NOMO-1 treated with dmso at 0.1 percent for 144 hours (cell line): ENCODE data around the gene MRPL50.
"Not testable (repeated sequence)": the region's sequence is repeated elsewhere in the genome, so short reads cannot be mapped to it uniquely, and the experiment has no call there.

Experiments
- DNase-seq: peaks from one replicate; lab custom pipeline; 2025; ENCODE audit not compliant: unreplicated experiment; lab: John Stamatoyannopoulos, UW

Gene MRPL50

DNA sequence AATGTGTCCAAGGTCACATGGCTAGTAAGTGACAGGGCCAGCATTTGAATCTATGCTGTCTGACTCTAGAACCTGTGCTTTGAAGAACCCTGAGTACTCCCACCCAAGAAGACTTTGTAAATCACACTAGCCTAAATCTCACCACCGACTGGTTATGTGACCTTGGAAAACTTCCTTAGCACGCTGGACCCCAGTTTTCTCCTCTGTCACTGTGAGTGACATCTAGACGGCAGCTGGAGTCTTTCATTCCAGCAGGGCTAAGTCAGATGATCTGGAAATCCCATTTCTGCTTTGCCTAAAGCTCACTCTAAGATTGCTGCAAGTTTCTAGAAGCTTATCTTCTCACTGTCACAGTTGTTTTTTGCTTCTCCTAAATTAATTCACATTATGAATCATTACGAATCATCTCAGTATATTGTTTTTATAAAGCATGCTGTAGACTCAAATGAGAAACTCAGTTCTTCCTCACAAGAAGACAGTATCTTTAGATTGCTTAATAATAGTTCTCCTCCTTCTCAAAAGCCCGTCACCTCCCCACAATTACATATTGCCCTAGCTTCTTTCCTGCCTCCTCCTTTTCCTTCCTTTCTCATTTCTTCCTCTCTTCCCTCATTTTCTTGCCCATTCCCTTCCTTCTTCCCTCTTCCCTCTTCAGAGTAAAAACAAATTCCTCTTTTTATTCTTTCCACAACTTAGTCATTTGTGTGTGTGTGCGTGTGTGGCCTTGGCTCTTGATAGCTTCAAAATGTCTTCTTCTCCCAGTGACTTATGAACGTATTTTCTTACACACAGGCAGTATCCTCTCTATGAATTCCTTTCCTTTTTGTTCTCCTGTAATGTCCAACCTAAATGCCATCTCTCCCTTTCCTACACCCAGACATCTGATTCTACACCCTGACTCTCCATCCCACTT, 20.4 kb upstream of the MRPL50 start:
- DNase-seq: no peak

DNA sequence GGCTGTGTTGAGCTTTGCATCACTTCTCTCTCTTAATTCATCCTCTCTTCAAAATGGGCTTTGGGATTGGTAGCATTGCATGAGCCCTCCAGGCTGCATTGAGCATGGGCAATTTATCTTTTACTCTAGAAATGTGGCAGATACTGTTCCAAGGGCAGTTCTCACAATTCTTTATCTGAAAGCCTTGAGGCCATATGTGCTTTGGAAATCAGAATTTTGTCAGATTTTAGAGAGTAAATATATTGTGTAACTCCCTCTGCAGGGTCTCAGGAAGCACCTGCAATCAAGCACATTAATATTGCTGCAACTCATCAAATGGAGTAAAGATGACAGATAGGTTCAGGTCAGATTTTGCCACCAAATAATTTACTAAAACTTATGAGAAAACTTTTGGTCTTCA, 19.6 kb upstream of the MRPL50 start:
- no peak for DNase-seq

DNA sequence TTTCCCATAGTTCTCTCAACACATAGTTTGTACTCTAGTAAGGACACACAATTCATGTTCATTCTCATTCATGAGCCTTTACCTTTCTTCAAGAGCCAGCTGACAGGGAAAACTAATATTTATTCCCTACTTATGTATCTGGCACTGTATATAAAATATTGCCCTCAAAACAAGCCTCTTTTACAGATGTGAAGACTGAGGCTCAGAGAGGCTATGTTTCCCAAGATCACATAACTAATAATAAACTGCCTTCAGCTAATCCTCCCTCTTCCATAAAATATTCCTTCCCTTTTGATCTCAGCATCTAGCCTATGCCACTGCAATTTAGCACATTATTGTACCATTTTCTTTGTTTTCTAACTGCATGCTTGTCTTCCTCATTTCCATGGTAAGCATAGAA, 19.0 kb upstream of the MRPL50 start:
- no peak for DNase-seq

DNA sequence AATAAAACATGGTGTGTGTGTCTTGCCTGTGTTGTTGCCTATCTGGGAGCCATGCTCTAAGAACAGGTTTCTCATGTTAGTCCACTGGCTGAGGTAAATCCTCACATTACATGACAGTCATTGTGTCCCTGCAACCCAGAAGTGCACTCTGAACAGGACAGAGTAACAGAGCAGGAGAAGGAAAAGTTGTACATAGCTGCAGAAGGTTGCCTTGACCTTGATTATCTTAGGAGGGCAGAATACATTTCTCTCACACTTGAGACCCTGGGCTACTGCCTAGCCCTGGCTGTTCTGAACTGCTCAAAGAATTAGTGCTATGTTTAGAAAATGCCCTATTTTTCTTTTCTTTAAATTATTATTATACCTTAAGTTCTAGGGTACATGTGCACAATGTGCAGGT, 17.2 kb upstream of the MRPL50 start:
- no peak for DNase-seq

DNA sequence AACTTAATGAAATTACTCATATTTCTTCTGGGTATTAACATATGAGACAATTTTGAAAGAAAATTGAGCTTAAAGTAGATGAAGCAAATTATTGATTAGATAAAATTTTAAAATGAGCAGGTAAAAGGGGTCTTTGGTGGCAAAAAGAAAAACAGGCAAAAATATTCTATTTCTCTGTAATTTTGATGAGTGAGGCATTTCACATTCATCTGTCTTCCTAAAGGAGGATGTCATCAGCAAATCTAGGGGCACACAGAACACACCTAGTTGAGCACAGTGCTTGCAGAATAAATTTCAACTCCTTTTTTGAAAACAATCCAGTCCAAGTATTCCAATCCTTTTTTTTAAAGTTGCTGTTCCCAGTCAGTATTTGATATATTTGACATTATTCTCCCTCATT, 16.4 kb upstream of the MRPL50 start:
- no peak for DNase-seq

DNA sequence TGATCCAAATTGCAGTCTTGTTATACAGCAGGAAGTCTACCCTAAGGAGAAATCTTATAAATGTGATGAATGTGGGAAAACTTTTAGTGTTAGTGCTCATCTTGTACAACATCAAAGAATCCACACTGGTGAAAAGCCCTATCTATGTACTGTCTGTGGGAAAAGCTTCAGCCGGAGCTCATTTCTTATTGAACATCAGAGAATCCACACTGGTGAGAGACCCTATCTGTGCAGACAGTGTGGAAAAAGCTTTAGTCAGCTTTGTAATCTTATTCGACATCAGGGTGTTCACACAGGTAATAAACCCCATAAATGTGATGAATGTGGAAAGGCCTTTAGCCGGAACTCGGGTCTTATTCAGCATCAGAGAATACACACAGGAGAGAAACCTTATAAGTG, 10.7 kb upstream of the MRPL50 start:
- no peak for DNase-seq

DNA sequence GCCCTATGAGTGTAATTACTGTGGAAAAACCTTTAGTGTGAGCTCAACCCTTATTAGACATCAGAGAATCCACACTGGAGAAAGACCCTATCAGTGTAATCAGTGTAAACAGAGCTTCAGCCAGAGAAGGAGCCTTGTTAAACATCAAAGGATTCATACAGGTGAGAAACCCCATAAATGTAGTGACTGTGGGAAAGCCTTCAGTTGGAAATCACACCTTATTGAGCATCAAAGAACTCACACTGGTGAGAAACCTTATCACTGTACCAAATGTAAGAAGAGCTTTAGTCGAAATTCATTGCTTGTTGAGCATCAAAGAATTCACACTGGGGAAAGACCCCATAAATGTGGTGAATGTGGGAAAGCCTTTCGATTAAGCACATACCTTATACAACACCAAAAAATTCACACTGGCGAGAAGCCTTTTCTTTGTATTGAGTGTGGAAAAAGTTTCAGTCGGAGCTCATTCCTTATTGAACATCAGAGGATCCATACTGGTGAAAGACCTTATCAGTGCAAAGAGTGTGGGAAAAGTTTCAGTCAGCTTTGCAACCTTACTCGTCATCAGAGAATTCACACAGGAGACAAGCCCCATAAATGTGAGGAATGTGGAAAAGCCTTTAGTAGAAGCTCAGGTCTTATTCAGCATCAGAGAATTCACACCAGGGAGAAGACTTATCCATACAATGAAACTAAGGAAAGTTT, 10.1 kb upstream of the MRPL50 start:
- DNase-seq: no peak

DNA sequence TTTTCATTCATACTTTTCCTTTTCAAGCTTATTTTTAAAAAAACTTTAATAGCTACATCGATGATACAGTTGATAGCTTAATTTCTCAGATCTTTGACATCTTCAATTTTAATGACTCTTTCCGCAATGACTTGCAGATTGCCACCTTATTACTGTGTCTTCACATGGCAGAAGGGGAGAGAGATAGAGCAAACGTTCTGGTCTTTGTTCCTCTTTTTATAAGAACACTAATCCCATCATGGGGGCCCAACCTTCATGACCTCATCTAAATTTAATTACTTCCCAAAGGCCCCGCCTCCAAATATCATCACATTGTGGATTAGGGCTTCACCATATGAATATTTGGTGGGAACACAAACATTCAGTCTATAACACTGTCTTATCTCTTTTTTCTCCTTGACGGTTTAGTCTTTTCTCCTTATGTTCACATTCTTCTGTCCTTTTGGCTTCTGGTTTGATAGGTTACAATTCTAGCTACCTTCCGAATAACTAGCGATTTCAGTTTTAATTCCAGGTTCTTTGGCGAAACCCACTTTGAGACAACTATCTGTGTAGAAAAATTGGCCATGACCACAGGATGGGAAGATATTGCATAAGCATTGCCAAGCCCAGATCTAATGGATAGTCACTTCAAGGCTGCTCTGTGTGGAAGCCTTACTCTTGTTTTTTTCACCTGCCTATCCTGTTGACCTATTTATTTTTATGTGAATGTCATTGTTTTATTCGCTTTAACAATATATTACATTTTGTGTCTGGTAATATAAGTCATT, 5.3 kb upstream of the MRPL50 start:
- DNase-seq: no peak

DNA sequence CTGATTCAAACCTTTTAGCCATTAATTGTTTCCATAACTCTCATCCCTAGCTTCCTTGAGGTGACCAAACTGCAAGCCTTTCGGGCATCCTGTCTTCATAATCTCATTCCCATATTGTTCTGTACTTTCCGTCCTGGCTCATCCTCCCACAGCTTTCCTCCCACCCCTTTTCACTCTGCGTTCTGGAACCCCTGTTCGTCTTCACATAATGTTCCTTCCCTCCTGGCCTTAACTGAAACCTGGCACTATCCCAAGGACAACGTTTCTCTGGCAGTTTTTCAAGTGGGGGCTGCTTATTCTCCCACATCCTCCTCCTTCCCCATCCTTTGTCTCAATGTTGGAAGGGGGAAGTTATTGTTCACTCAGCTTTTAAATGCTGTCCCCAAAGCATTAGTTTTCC, 1.7 kb upstream of the MRPL50 start:
- no peak for DNase-seq

DNA sequence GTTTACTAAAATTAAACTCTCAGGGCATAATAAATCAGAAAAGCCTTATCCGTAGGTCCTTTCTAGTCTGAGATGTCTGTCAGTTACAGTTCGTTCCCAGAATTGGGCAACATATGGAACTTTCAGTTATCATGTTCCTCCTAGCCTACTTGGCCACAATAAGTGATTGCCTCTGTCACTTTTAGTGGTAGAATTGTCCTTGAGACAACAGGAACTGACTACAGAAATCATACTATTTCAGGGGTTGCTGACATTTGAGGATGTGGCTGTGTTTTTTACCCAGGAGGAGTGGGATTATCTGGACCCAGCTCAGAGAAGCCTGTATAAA, 1.2 kb upstream of the MRPL50 start:
- no peak for DNase-seq

DNA sequence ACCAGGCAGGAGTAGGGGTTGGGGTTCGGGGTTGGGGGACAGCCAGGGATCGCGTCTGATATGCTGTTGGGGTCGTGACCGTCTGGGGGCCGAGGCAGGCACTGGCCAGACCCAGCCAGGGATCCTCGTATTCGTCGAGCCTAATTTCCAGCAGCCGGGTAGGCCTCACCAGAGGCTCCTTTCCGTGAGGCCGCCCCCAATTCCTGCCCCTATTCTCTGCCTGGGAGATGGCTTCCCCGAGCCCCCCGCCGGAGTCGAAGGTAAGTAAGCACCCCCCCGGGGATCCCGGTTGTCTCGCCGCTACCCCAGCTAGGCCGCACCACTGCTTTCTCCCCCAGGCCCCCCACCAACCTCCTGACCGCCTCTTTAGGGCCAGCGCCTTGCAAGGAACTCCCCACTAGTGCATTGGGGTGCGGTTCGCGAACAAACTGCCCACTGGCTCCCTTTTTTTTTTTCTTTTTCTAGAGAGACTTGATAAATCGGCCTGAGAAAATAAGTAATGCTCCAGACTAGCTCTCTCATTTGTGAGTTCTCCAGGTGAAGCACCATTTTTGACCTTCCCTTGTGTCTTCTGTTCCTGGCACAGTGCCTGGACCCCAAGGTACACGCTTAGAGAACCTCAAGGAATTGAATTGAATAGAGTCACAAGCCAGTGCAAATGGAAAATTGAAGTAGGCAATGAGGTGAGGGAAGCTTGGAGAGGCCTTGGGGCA, 668 bp upstream of the MRPL50 start:
- no peak for DNase-seq

DNA sequence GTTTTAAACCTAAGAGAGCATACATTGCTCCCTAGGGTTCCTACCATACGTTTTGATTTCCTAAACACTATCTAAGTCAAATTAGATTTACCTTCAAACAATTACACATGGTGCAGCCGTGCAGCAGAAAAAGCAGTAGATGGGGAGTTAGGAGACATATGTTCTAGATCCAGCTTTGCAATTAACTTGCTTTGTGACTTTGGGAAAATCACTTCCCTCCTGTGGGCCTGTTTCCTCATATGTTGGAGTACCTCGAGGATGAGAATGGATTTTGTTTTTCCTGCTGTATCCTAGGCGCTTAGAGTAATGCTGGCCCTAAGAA, 711 bp downstream of the MRPL50 start:
- DNase-seq: no peak

DNA sequence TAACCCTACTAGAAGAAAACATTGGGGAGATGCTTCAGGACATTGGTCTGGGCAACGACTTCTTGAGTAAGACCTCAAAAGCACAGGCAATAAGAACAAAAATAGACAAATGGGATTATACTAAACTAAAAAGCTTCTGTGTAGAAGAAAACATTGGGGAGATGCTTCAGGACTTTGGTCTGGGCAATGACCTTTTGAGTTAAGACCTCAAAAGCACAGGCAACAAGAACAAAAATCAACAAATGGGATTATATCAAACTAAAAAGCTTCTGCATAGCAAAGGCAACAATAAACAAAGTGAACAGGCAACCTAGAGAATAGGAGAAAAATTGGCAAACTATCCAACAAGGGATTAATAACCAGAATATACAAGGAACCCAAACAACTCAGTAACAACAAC, 3.7 kb downstream of the MRPL50 start:
- no peak for DNase-seq

DNA sequence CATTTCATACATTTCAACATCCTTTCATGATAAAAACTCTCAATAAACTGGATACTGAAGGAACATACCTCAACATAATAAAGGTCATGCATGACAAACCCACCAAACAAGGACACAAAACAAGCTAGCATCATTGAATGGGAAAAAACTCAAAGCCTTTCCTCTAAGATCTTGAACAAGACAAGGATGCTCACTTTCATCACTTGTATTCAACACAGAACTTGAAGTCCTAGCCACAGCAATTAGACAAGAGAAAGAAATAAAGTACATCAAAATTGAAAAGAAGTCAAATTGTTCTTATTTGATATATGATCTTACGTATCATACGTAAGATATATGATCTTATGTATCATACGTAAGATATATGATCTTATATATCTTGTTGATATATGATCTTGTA, 5.3 kb downstream of the MRPL50 start:
- DNase-seq: no peak

DNA sequence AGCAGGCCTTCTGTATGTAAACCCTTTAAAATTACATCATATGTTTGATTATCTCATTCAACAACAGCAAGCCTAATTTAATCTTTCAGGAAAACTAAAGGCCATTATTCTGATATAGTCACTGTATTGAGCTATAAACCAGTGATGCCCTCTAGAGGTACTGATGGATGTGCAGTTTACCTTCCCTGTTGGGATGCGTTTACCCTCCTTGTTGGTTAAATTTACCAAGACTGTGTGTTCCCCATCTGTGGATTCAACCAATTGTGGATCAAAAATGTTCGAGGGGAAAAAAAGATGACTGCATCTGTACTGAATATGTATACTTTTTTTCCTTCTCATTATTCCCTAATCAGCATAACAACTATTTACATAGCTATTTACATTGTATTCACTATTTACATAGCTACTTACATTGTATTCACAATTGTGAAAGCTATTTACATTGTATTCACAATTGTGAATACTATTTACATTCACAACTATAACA, 9.9 kb downstream of the MRPL50 start:
- DNase-seq: no peak

DNA sequence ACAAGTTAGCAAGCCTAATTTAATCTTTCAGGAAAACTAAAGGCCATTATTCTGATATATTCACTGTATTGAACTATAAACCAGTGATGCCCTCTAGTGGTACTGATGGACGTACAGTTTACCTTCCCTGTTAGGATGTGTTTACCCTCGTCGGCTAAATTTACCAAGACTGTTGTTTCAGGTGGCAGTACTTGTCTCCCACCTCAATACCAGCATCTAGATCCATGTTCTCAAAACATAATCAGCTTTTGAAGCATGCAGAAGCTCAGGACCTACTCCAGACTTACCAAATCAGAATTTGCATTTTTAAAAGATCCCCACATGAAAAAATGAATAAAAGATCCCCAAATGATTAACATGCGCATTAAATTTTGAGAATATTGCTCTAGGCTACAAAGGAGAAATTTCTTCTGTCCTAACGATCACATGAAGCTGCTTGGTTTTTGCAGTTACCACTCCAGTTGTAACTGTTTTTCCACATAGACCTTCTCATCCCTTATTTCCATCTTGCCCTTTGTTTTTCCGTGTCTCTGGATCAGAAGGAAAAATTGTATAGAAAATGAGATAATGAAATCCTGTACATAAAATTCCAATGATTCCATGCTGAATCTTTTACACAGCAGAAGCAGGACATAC, 10.4 kb downstream of the MRPL50 start:
- no peak for DNase-seq

DNA sequence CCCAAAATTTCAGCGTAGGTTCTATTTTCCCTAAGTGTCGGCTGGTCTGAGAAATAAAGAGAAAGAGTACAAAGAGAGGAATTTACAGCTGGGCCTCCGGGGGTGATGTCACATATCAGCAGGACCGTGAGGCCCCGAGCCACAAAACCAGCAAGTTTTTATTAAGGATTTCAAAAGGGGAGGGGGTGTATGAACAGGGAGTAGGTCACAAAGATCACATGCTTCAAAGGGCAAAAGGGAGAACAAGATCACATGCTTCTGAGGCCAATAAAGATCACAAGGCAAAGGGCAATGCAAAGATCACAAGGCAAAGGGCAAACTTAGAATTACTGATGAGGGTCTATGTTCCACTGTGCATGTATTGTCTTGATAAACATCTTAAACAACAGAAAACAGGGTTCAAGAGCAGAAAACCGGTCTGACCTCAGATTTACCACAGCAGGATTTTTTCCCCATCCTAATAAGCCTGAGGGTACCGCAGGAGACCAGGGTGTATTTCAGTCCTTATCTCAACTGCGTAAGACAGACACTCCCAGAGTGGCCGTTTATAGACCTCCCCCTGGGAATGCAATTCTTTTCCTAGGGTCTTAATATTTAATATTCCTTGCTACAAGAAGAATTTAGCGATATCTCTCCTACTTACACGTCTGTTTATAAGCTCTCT, 13.4 kb downstream of the MRPL50 start, which contains the start of gene BAAT:
BAAT (minus strand) TSS at position 134 of the 664 bp plus-strand sequence. CDS start 13,602 bp downstream, outside the sequence.
- DNase-seq: not testable (repeated sequence)

DNA sequence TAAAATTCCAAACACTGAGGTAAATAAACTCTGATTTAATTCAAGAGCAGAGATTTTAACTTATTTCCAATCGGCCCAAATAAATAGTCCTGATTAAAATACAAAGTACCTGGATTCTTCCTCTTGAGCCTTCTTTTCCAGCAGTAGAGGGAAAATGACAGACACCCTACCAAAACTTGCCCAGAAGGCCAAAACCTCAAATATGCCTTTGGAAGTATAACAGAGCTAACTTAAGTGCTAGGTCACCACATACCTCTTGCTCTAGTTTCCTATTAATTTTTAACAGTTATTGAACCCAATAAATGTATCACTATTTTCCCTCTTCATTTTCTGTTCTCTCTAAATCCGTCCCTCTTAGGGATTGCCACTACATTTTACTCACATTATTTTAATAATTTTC, 15.1 kb downstream of the MRPL50 start:
- no peak for DNase-seq

DNA sequence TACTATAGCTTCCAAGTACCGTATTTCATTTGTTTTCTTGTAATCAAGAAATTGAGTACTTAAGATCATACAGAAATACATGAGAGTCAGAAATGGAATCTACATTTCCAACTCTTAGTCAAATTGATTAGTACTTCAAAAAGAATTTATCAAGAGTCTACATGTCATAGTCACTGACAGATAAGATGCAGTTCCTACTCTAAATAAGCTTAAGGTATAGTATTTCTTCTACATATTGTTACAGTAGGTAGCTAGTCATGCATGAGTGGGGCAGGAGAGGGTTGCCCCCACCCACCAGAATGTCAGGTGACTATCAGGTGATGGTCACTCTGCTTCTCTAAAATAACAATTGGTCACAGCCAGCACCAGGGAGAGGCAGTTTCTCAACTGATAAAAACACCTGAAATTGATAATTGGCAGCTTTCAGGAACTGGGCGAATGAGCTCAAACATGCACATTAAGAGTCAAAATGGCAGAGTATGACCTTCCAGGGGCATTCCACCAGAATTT, 16.5 kb downstream of the MRPL50 start:
- no peak for DNase-seq

DNA sequence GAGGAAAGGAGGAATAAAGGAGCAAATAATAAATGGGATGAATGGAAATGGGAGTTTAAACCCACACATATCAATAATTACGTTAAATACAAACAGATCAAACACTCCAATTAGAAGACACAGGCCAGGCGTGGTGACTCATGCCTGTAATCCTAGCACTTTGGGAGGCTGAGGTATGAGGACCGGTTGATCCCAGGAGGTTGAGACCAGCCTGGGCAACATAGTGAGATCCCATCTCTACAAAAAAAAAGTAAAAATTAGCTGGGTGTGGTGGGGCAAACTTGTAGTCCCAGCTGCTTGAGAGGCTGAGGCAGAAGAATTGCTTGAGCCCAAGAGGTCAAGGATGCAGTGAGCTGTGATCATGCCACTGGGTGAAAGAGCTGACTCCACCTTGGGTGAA, 17.3 kb downstream of the MRPL50 start:
- DNase-seq: no peak
